GM23338 (cell line): ENCODE data around the gene IKZF1.

Experiments
- CREB1 ChIP-seq: fragments of 250-450 bp; sonication (Bioruptor Pico); IDR thresholded peaks from 2 replicates; pipeline ENCODE4 v1.5.0; 2020; ENCODE audit warnings: low read depth, mild to moderate bottlenecking, moderate library complexity
- CTCF ChIP-seq, 2 experiments: fragments of 200-600 bp in 1 of 2; sonication (generic) in 1 of 2; conservative IDR thresholded peaks; 2 replicates each; pipeline versions ENCODE4 v1.5.1 to v1.6.1; 2016 to 2017; ENCODE audit warnings: antibody characterized with exemption in 2 of 2, low read depth in 2 of 2, mild to moderate bottlenecking in 2 of 2, moderate library complexity in 1 of 2
- EZH2 ChIP-seq: fragments of 200-600 bp; sonication (generic); IDR thresholded peaks from one replicate; pipeline ENCODE4 v1.8.0; 2017; ENCODE audit warnings: antibody characterized with exemption, mild to moderate bottlenecking, low read depth; ENCODE audit not compliant: unreplicated experiment
- POLR2AphosphoS5 ChIP-seq: IDR thresholded peaks from 2 replicates; pipeline ENCODE4 v1.6.1; 2016; ENCODE audit warnings: antibody characterized with exemption, low read depth
- ZNF114 ChIP-seq: fragments of 250-450 bp; sonication (Bioruptor Pico); IDR thresholded peaks from 2 replicates; pipeline ENCODE4 v1.5.0; 2020; ENCODE audit warnings: mild to moderate bottlenecking, moderate library complexity
- TF ChIP-seq, protein P1 (sequence below): IDR thresholded peaks from one replicate; pipeline ENCODE4 v1.6.1; 2018; ENCODE audit warnings: antibody characterized with exemption; ENCODE audit not compliant: unreplicated experiment

GRCh38 chr7:50411332-50411731 lies 106.8 kb downstream of the IKZF1 start:
- TF ChIP-seq CTCF (conservative IDR thresholded peaks at IDR 0.05; ENCODE audit: low read depth in 2 of 2) (no peak), CREB1 (no peak), POLR2AphosphoS5 (no peak), EZH2 (no peak), ZNF114 (CRISPR knock-in tag) (no peak)
- TF ChIP-seq, protein P1, sequence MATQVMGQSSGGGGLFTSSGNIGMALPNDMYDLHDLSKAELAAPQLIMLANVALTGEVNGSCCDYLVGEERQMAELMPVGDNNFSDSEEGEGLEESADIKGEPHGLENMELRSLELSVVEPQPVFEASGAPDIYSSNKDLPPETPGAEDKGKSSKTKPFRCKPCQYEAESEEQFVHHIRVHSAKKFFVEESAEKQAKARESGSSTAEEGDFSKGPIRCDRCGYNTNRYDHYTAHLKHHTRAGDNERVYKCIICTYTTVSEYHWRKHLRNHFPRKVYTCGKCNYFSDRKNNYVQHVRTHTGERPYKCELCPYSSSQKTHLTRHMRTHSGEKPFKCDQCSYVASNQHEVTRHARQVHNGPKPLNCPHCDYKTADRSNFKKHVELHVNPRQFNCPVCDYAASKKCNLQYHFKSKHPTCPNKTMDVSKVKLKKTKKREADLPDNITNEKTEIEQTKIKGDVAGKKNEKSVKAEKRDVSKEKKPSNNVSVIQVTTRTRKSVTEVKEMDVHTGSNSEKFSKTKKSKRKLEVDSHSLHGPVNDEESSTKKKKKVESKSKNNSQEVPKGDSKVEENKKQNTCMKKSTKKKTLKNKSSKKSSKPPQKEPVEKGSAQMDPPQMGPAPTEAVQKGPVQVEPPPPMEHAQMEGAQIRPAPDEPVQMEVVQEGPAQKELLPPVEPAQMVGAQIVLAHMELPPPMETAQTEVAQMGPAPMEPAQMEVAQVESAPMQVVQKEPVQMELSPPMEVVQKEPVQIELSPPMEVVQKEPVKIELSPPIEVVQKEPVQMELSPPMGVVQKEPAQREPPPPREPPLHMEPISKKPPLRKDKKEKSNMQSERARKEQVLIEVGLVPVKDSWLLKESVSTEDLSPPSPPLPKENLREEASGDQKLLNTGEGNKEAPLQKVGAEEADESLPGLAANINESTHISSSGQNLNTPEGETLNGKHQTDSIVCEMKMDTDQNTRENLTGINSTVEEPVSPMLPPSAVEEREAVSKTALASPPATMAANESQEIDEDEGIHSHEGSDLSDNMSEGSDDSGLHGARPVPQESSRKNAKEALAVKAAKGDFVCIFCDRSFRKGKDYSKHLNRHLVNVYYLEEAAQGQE: no peak
